Kidney glomerular epithelial cell (primary cell): ENCODE results near the gene SPAG16.
"Not testable (repeated sequence)": the region's sequence is repeated elsewhere in the genome, so short reads cannot be mapped to it uniquely, and the experiment has no call there.

Source experiments
- DNase-seq: peaks from one replicate; lab custom pipeline; 2025; lab: John Stamatoyannopoulos, UW

SPAG16 gene

DNA sequence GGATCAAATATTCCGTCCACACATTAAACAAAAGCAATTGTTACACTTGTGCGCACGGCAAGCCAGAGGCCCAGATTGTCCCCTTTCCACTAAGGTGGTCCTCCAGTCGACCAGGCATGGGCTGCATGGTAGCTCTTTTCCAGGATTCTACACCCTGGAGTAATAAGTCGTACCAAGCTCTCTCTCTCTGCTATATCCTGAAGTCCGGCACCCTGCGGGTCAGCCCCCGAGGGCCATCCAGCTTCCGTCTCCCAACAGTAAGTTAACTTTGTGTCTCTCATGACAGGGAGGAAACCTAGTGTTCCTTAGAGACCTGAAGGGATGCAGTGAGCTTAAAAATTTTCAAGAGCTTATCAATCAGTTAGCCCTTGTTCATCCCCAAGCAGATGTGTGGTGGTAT lies 126.4 kb downstream of the SPAG16 start:
- not testable (repeated sequence) for DNase-seq

DNA sequence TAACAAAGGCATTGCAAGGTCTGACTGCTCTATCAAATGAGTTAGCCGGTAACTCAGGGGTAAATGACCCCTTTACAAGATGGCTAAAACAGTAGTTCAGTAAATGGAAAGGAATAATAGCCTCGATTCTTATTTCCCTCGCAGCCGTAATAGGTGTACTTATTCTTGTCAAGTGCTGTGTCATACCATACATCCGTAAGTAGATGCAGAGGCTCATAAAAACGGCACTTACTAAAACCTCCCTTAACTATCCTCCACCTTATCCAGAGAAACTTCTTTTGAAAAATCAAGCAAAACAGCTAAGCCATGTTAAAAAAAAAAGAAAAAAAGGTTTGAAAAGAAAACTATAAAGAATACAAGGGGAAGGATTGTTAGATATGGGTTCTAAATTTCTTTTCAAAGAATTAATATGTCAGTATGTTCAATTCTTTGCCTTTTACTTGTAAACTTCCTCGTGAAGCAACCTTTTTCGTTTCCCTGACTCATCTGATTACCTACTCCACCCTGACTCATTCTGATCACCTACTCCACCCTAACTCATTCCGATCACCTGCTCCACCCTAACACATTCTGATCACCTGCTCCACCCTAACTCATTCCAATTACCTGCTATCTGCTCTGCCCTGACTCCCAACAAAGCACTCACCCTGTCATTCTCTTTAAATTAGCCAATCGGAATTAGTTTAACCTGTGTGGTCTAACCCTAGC lies 127.5 kb downstream of the SPAG16 start:
- DNase-seq, result no peak

DNA sequence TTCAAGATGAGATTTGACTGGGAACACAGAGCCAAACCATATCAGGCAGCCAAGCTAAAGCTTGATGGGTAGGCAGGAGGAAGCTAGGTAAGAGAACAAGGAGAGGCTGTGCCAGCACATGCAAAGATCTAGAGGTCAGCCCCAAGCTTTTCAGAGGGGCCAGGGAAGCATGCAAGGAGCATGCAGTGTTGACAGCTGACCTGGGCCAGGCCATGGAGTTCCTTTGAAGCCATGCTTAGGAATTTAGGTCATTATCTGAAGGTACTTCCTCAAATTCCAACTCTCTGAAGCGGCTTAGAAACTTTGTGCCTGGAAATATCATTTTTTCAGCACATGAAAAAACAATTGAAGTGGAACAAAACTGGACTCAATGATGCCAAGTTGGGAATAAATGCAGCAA lies 130.8 kb downstream of the SPAG16 start:
- no peak for DNase-seq

DNA sequence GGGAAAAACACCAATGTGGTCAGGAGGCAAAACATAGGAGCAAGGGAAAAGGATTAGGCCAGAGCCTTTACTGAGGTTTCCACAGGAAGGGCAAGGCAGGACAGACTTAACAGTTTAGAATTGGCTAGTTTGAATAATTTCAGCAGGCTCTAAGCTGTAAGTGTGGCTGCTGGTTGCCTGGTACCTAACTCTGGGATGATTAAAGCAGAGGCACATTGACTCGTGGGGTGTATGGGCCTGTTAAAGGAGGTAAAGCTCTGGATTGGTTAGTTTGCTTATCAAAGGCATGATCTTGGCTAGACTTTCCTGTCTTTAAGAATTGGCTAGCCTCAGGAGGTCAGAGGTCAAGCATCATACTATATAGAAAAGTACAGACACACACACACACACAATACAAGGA lies 132.6 kb downstream of the SPAG16 start:
- DNase-seq, result no peak

DNA sequence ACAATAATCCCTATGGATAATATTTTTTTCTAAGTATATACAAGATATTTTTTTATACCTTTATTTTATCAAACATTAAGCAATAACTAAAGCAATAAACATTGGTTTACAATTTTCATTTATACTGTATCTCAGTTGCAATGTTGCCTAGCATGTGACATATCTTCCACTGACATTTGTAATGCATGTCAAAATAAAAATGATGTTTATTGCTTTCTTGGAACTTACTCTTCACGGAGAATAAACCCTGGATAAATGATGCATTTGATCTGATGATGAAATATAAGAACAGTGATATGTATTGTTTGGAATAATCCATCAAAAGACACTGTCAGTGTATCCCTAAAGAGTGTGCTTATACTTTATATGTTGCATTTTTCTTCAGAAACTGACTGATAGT lies 135.7 kb downstream of the SPAG16 start:
- no peak for DNase-seq

DNA sequence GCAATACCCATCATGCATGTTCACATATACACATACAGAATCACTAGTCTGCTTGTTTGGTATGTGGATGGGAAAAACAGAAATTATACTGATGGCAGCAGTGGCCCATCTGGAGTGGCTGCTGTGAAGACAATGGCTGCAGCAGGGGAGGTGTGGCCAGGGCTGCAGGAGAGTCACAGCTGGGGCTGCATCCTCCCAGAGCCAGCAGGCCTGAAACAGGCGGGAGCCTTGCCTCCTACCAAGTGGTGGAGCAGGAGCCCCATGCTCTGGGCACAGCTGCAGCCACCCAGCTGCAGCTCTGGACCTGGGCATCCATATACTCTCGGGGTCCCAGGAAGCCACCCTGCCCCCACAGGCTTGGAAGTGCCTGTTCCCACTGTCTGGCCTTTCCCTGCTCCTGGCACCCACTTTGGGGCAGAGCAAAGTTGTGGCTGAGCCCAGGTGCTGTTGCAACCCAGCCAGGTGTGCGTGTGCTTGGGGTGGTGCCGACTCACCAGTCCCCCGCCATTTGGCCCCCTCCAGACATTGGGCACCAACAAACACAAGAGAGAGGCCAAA lies 136.6 kb downstream of the SPAG16 start:
- DNase-seq, result no peak

DNA sequence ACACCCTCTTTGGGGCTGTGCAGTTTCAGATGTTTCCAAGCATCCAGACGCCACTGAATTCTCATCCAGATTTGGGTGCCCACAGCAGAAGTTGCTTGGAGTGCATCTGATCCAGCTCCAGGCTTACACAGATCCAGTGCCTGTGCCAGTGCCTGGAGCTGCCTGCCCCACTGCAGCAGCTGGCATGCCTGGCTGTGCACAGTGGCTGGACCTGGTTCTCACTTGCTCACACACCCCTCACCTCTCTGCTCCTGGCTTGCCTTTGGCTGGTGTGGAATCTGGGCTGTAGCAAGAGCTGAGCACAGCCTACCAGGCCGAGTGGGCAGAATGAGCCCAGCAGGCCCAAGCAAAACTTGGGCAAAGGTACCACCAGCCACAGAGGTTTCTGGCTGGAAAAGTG lies 137.9 kb downstream of the SPAG16 start:
- no peak for DNase-seq

DNA sequence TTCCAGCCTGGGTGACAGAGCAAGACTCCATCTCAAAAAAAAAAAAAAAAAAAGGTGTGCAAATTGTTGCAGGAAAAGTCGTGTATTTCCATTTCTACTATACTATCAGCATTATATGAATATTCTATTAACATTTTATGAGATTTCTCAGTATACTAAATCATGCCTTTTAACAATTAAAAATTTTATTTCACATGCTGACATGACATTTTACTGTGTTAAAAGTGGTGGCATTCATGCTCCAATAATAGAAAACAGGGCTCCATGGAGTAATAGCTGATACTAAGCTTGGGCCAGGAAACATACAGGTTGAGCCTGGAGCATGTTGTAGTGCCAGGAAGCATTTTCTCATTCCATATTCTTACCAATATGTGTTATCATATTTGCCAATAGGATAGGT lies 141.4 kb downstream of the SPAG16 start:
- no peak for DNase-seq

DNA sequence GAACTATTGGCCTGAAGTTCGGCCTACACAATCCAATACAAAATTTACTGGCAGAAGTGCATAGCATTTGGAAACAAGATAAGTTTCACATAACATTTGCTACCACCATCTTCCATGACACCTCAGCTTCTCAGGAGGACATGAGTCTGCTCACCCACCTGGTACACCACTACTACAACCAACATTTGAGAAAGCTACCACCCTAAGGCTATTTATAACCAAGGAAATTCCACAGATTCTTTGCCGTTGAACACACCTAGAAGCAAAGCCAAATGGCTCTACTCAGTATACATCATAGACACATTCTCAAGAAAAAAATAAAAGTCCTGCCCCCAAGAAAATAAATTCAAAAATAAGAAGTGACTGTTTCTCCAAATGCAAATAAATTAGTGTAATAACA lies 145.3 kb downstream of the SPAG16 start:
- no peak for DNase-seq

DNA sequence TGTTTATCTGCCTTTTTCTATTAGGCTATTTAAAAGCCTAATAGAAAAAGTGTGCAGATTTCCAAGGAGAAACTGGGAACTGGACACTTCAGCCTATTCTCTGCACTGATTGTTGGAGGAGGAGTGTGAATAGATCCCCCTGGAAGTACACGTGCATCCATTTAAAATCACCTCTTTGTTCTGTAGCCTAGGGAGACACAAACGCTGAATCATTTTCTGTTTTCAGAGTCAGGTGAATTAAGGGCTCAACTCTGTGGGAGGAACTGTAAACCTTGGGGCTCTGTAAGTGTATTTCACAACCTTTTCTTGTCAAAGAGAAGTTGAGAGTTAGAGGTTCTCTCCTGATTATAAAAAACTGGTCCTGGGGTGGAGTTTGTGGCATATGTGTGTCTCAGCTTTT lies 159.7 kb downstream of the SPAG16 start:
- no peak for DNase-seq

DNA sequence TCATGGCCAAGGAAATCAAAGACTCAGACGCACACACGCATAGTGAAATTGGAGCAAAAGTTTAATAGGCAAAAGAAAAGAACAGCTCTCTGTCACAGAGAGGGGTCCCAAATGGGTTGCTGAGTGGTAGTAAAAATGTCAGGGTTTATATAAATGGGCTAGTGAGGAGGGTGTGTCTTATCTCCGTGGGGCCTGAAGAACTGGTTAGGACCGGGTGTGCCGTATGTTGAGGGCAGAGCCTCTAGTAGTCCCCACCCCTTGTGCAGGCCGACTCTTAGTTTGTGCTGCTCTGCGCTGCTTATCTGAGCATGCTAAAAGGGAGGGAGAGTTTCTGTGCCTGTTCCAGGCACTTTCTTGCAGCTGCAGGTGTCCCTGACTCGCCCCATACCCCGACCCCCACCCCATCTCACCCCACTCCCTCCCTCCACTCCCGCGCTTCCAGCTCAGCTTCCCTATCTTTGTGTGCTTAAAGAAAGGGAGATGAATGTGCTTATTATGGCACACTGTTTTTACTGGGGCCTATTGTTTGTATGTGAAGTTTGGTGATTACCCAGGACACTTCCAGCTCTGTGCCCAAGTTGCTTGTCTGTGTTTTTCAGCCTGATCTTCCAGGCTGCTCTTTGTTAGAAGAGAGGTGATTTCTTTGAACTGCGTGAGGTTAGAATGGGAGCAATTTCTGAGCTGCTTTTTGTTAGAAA lies 167.4 kb downstream of the SPAG16 start:
- no peak for DNase-seq

DNA sequence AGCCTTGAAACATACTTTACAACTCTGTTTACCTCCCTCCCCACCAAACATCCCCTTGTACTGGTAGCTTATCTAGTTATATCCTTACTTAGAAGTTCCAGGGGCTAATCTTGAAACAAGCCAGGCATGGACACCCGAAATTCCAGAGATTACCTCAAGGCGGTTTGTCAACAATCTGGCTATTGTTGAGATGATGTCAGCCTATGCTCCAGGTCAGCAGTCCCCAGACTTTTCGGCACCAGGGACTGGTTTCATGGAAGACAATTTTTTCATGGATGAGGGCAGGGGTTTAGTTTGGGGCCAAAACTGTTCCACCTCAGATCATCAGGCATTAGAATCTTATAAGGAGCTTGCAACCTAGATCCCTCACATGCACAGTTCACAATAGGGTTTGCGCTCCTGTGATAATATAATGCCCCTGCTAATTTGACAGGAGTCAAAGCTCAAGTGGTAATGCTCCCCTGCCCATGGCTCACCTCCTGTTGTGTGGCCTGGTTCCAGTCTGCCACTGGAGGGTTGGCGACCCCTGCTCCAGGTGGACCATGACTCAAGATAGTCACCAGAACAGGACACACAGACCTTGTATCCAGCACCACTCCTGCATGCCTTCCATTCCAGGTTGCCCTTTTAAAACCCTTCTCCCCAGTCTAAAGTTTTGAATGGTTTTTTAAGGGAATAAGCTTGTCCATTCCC lies 171.2 kb downstream of the SPAG16 start:
- no peak for DNase-seq

DNA sequence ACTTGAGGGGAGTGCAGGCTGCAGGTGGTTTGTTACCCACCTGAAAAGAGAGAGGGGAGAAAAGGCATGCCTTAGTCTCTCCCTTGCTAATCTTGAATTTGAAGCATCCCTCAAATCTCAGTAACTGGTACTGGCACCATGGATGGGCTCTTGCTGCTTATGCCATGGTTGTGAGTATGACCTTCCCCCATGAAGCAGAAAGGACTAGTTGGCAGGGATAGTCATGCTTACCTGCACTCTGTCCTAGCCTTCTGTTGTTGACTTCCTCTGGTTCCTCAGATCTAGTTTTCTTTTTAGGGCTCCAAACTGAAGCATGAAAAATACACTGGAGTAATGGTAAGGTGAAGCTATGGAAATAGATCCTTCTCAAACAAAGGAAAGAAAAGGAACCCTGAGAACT lies 191.2 kb downstream of the SPAG16 start:
- no peak for DNase-seq

DNA sequence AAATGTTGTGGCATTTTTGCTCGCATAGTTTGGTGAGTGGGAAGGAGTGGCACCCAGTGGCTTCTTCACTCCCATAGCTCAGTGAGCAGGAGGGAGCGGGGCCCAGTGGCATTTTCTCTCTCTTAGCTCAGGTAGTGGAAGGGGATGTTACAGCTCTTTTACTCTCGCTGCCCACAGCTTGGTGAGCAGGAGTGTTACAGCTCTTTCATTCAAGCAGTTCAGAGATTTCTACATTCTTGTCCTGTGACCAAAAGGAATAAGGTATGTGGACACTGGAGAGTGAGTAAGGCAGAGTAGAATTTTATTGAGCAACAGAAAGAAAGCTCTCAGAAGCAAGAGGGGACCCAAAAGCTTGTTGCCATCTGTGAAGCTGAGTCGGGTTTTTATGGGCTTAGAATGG lies 192.4 kb downstream of the SPAG16 start:
- DNase-seq, result no peak

DNA sequence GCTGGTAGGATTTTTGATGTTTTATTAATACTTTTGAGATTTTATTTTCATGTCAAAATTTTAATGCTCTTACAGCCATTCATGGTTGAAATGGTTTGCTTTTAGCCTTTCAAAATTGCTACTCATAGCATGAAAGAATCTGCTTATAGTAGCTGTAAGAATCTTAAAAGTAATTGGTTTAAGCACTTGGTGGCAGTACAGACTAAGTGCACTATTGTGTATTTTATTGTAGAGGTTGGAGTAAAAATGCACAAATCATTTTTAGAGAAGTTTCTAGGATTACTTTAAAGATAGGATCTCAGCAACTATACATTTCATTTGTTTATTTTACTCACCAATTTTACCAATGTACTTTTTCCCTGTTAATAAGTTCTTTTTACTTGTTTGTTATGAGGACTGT lies 205.8 kb downstream of the SPAG16 start:
- DNase-seq, result no peak

DNA sequence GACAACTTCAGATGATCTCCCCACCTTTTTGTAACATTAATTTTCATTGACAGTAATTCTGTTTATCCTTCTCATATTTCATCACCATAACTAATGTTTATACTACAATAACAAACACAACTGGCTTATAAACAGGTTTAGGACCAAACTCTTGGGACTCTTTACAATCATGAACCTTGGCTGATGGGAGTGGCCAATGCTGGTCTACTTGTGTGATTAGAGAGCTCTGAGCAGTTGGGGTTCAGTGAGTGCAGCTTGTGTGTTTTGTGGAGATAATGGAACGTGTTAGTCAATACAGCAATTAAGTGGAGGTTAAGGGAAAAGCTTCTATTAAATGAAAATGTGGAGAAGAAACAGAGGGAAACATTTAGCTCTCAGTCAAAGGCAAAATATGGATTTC lies 207.1 kb downstream of the SPAG16 start:
- DNase-seq, result no peak

DNA sequence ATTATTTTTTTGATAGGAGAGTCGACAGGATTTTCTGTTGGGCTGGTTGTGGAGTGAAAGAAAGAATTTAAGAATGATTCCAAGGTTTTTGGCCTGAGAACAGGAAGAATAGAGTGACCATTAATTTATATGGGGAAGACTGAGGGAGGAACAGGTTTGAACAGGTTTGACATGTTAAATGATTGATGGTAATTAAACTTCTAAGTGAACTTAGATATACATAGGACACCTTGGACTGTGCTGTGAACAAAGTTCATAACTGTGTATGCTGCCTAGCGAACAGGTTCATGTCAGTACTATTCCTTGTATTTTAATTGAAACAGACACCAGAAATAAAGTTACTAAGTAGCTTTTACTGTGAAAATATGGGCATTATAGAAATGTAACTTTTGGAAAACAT lies 212.0 kb downstream of the SPAG16 start:
- no peak for DNase-seq

DNA sequence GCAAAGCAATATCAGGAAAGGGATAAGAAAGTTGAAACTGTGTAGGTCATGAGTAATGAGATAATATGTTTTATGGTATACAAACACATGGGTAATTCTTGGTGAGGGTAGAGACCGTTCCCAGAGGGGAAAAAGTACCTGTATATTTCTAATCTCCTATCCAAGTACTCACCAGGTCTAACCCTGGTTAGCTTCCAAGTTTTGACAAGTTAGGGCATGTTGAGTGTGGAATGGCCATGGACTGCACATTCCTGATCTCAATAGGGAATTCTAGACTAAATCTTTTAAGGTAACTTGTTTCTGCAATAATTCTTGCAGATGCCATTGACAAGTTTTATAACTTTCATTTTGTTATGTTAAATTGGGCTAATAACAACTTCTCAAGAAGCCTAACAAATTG lies 216.6 kb downstream of the SPAG16 start:
- no peak for DNase-seq

DNA sequence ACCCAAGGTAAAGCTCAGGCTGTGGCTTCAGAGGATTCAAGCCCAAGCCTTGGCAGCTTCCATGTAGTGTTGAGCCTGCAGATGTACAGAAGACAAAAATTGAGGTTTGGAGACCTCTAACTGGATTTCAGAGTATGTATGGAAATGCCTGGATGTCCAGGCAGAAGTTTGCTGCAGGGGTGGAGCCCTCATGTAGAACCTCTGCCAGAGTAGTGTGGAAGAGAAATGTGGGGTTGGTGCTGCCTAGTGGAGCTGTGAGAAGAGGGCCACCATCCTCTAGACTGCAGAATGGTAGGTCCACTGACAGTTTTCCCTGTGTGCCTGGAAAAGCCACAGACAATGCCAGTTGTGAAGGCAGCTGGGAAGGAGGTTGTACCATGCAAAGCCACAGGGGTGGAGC lies 239.9 kb downstream of the SPAG16 start:
- no peak for DNase-seq

DNA sequence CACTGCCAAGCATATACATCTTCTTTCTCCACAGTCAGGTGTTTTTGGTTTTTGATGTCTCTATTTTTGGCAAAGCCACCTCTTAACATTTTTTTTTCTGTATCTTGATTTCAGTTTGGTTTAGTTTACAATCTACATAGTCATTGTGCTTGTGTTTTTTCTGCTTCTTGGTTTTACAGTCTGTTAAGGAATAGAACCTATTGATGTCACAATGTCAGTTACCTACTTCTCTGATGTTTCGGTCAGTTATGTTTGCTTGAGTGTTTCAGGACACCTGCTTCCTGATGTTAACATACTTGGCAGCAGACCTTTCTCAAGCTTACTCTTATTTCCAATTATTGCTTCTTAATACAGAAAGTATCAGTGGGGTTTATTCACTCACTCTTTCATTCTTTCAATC lies 253.3 kb downstream of the SPAG16 start:
- no peak for DNase-seq

DNA sequence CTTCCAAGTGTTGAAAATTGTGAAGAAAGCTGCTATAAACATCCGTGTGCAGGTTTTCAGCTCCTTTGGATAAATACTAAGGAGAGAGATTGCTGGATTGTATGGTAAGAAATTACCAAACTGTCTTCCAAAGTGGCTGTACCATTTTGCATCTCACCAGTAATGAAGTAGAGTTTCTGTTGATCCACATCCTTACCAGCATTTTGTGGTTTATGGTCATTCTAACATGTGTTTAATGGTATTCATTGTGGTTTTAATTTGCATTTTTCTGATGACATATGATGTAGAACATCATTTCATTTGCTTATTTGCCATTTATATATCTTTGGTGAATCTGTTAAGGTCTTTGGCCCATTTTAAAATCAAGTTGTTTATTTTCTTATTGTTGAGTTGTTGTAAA lies 260.7 kb downstream of the SPAG16 start:
- no peak for DNase-seq

DNA sequence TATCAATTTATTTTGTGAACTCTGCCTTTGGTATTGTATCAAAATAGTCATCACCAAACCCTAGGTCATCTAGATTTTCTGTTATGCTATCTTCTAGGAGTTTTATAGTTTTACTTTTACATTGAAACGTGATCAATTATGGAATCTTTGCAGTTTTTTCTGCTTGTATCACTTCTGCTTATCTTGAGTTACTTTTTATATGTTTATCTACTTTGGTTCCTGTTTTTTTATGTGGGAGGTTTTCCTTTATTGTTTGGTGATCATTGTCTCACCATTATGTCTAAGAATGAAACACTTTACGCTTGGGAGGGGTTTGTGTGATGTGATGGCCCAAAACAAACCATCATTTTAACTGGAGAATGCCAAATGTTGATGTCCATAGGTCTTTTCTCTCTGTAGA lies 261.2 kb downstream of the SPAG16 start:
- DNase-seq, result no peak

DNA sequence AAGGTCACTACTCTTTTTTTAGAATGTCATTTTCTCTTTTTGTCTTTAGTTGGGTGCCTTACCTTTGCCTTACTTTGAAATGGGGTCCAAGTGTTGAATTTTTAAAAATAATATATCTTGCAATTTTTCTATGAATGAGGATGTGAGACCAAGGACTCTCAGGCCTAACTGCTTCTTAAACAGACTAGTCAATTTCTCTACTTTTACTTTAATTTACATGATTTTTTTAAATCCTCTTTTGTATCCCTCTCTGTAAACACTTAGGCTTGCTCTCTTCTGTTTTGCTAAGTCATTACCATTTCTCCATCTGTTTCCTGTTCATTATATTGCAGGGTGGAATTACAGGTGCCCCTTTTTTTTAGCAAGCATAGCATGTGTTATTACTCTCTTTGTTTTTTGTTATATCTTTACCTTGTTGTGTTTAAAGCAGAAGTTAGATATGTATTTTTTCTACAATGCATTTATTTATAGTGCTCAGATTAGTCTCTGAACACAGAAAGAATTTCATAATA lies 261.8 kb downstream of the SPAG16 start:
- DNase-seq, result no peak
